Adrenal gland (tissue), 12 donors: Measurements from ENCODE around the gene ZBTB45. TPM values are rescaled to one million over a fixed set of nuclear protein-coding genes. Genes with fewer than 3 reads are reported as not detected.

Source experiments
- DNase-seq, 7 donors: peaks; one replicate each; pipeline ENCODE4 v3.0.0-alpha.2; 2019 to 2020
- H3K27ac ChIP-seq, 5 donors: fragments of 200-600 bp; sonication (generic) in 4 of 5; 1 replicate in 3 of 5; 2 replicates in 2 of 5; pipeline versions ENCODE4 v1.5.1 to v1.8.0; 2016 to 2020; ENCODE audit warnings: mild to moderate bottlenecking in 1 of 5
- H3K27me3 ChIP-seq: fragments of 200-600 bp; 2 replicates; pipeline ENCODE4 v1.8.0; 2021
- H3K36me3 ChIP-seq, 2 donors: fragments of 200-600 bp; replicated peaks in 1 of 2; 1 replicate in 1 of 2; 2 replicates in 1 of 2; pipeline versions ENCODE4 v1.5.1 to v1.8.0; 2018 to 2022
- H3K4me1 ChIP-seq, 2 donors: fragments of 200-600 bp; replicated peaks in 1 of 2; 1 replicate in 1 of 2; 2 replicates in 1 of 2; pipeline versions ENCODE4 v1.5.1 to v1.8.0; 2018 to 2021
- H3K4me3 ChIP-seq, 4 donors: fragments of 200-600 bp; sonication (generic) in 3 of 4; one replicate each; pipeline ENCODE4 v1.5.1; 2016 to 2018
- H3K9me3 ChIP-seq, 3 donors: fragments of 200-600 bp; sonication (generic) in 1 of 3; replicated peaks in 1 of 3; 1 replicate in 2 of 3; 2 replicates in 1 of 3; pipeline versions ENCODE4 v1.5.1 to v1.8.0; 2016 to 2021
- POLR2A ChIP-seq, 2 donors: fragments of 450-650 bp; IDR thresholded peaks; one replicate each; pipeline ENCODE4 v1.6.1; 2017; ENCODE audit warnings: antibody characterized with exemption in 2 of 2, mild to moderate bottlenecking in 2 of 2, moderate library complexity in 1 of 2
- WGBS, 4 donors: extraction: QIAGEN DNeasy Blood & Tissue Kit in 2 of 4; methylation state at CpG; one replicate each; pipeline versions ENCODE4 v1.1.5 to v1.1.7; 2013 to 2017; 5-methylcytosine and 5-hydroxymethylcytosine counted together
- intact Hi-C, 2 donors: fragments of 100-400 bp; cut with DNase I; formaldehyde crosslinking; loops; one replicate each; pipeline versions ENCODE4 v1.14.1 to v1.15.0; 2022 to 2023
- polyA plus RNA-seq, 3 donors: library from polyadenylated mRNA; stranded (reverse); fragments of 200-250 nt in 2 of 3; fragments of 350-450 nt in 1 of 3; fragmentation: Illumina TruSeq in 1 of 3; extraction: RNeasy Lipid Tissue Mini Kit (QIAGEN cat#74804) in 1 of 3; gene quantifications; one replicate each; pipeline ENCODE4 v1.2.3, GENCODE V29; 2013 to 2014
- total RNA-seq, 9 donors: library from RNA; depleted of rRNA in 4 of 9; stranded (reverse); fragments of >200 nt in 4 of 9; fragments of 120-200 nt in 1 of 9; fragmentation: NEBNext Ultra II Directional in 1 of 9; extraction: Animal tissue kit (Norgen Biotek cat#: 25700) in 1 of 9; gene quantifications; one replicate each; pipeline versions ENCODE4 v1.1.0 to v1.2.4, GENCODE V29; 2013 to 2023
- TF ChIP-seq, protein P1 (sequence below), 6 experiments: fragments of 450-650 bp in 4 of 6; fragments of 200-600 bp in 2 of 6; sonication (generic) in 1 of 6; IDR thresholded peaks; 1 replicate in 5 of 6; 2 replicates in 1 of 6; pipeline versions ENCODE4 v1.5.1 to v1.8.0; 2016 to 2021; ENCODE audit warnings: antibody characterized with exemption in 6 of 6, mild to moderate bottlenecking in 2 of 6, moderate library complexity in 1 of 6
- donor health status: healthy with polysubstance abuse.
- donor health status: Bipolar disorder and iron deficiency.
- donor health status: DM: yes; HTN: yes; CAD: no.
- donor health status: DM: no; HTN: no; CAD: no.
- donor health status: DM: no; HTN: no; CAD: no.
- donor health status: DM: yes; HTN: yes; CAD: no.

Gene ZBTB45
- total and polyA plus RNA-seq, 12 donors, result 1.7 to 20.4 (median 12.8) TPM

DNA sequence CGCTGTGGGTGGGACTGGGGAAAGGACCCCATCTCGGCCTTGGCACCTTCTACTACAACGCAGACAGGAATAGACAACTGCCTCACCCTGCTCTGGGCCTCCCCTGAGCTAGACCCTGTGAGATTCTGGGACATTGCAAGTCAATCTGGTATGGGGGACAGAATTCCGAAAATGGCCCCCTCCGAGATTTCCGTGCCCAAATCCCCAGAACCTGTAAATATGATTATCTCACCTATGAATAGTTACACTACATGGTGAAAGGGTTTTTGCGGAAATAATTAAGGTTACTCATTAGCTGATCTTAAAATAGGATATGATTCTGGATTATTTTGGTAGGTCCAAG, 618 bp upstream of the ZBTB45 start:
- Histone ChIP-seq H3K36me3 (peaks cover 0 to 16% of the 10 kb centered on the region in 2 donors), H3K4me3 (peak overlapping the region; percentile 7 to 82 (median 38)), H3K4me1 (peaks cover 19 to 24% of the 10 kb centered on the region in 2 donors), H3K9me3 (no peaks in the 10 kb centered on the region), H3K27me3 (no peaks in the 10 kb centered on the region), H3K27ac (peak overlapping the region; percentile 0 to 98 (median 94))
- WGBS, 4 donors, result 8 to 14% (median 11%) methylated on average over 6 to 7 of the region's 7 CpGs
- intact Hi-C loops, result no loop called here
- TF ChIP-seq POLR2A (IDR thresholded peaks at IDR 0.05), result no peak
- TF ChIP-seq, protein P1, sequence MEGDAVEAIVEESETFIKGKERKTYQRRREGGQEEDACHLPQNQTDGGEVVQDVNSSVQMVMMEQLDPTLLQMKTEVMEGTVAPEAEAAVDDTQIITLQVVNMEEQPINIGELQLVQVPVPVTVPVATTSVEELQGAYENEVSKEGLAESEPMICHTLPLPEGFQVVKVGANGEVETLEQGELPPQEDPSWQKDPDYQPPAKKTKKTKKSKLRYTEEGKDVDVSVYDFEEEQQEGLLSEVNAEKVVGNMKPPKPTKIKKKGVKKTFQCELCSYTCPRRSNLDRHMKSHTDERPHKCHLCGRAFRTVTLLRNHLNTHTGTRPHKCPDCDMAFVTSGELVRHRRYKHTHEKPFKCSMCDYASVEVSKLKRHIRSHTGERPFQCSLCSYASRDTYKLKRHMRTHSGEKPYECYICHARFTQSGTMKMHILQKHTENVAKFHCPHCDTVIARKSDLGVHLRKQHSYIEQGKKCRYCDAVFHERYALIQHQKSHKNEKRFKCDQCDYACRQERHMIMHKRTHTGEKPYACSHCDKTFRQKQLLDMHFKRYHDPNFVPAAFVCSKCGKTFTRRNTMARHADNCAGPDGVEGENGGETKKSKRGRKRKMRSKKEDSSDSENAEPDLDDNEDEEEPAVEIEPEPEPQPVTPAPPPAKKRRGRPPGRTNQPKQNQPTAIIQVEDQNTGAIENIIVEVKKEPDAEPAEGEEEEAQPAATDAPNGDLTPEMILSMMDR (IDR thresholded peaks at IDR 0.05), result no peak
- DNase-seq, result no peak

DNA sequence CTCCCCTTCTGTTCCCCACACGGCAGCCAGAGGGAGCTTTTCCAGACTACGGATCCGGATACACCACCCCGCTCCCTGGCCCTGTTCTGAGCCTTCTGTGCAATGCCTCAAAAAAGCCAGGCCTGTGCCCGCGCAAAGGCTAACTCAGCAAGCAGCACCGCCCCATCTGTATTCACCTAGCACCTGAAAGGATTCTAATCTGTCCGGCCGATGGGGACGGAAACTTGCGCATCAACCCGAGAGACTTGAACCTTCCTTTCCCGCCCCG, 589 bp downstream of the ZBTB45 start:
- Histone ChIP-seq H3K4me1 (peaks cover 24 to 31% of the 10 kb centered on the region in 2 donors), H3K9me3 (no peaks in the 10 kb centered on the region), H3K27me3 (no peaks in the 10 kb centered on the region), H3K27ac (peak overlapping the region; percentile 78 to 98 (median 94)), H3K4me3 (peak overlapping the region; percentile 22 to 82 (median 38)), H3K36me3 (peaks cover 0 to 16% of the 10 kb centered on the region in 2 donors)
- no peak for TF ChIP-seq POLR2A (IDR thresholded peaks at IDR 0.05)
- TF ChIP-seq, protein P1 (IDR thresholded peaks at IDR 0.05), result peak in 3 of 6 experiments; percentile 43 to 78 (median 70)
- DNase-seq, result peak; percentile 58 to 85 (median 75)
- intact Hi-C loops, result no loop called here
- WGBS, 4 donors, result 0% methylated on average over 10 to 14 of the region's 14 CpGs; no CpG with 5 or more reads in 1 of the 4 donors

DNA sequence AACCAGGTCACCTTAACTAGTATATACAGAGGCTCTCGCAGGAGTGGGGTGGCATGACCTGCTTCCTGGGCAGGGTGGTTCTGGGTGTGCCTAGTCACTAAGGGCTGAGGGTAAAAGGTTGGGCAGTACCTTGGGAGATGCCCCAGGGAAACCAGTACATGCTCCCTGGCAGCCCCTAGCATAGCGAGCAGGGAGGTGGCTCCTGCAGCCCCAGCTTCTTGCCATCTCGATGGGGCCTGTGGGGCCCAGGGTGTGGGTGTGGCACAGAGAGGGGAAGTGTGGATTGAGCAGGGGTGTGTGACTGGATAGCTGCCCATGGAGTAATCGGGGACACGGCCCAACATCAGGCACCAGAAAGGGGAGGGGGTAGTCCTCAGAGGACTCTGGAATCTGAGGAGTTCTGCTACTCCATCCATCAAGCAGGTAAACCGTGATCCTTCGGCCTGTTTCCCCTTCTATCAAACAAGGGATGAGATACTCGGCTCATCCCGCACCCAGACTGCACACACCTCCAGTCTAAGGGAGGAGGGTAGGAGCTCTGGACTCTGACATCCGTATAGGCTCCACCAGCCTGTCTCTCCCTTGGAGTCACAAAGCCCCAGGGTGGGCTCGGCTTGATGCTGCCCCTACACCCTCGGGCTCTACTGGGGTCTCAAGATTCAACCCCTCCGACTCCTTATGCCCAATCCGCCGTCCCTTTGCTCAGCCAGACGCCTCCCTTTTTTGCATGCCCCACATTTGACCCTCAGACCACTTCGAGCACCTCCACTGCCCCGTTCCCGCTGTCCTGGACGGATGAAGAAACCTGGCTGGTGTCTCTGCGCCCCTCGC, 1.1 kb downstream of the ZBTB45 start:
- intact Hi-C loops, result no loop called here
- Histone ChIP-seq H3K27me3 (no peaks in the 10 kb centered on the region), H3K4me1 (peaks cover 28 to 36% of the 10 kb centered on the region in 2 donors), H3K36me3 (peaks cover 0 to 16% of the 10 kb centered on the region in 2 donors), H3K9me3 (no peaks in the 10 kb centered on the region), H3K27ac (peak overlapping the region; percentile 78 to 98 (median 94)), H3K4me3 (peak overlapping the region in 3 of 4 donors; percentile 38 to 82 (median 38))
- peak in 1 of 7 donors; percentile 12 for DNase-seq
- TF ChIP-seq, protein P1 (IDR thresholded peaks at IDR 0.05), result peak in 2 of 6 experiments; percentile 53 to 69
- no peak for TF ChIP-seq POLR2A (IDR thresholded peaks at IDR 0.05)
- 5 to 7% (median 7%) methylated on average over 14 to 22 of the region's 22 CpGs for WGBS, 4 donors

DNA sequence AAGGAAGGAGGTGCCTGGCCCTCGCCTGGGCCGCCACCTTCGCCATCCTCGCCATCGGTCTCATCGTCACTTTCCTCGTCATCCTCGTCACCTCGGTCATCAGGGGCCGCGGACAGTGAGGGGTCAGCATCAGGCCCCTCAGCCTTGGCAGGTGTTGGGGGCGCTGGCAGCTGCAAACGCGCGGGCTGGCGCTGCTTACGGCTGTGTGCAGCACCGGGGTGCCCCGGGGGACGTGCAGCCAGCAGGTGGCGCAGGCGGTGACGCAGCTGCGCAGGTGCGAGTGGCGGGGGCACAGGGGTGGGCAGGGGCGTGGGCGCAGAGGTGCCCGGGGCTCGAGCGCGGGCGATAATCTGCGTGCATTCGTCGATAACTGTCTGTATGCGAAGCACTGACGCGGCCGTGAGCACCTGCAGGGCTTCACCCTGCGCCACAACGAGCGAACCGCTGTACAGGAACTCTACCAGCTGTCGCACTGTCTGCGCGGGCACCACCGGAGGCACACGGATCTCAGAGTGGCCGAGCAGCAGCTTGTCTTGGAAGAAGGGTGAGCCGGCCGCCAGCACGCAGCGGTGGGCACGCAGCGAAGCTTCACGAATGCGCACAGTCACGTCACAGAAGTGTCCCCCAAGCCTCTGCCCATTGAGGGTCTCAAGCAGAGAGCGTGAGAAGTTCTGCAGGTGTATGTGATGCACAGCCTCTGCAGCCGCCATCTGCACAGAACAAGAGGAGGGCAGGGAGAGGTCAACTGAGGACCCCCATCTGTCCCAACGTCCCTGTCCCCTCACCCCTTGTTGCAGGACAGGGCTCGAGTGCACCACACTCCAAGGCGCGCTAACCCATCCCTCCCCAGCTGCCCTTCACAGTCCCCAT, 2.4 kb downstream of the ZBTB45 start:
- peaks cover 28 to 37% of the 10 kb centered on the region in 2 donors for H3K4me1 ChIP-seq
- no peak overlapping the region for H3K27ac ChIP-seq
- no peak overlapping the region for H3K4me3 ChIP-seq
- DNase-seq, result peak in 2 of 7 donors; percentile 22 to 40
- peaks cover 0 to 16% of the 10 kb centered on the region in 2 donors for H3K36me3 ChIP-seq
- no peaks in the 10 kb centered on the region for H3K27me3 ChIP-seq
- intact Hi-C loops, result no loop called here
- H3K9me3 ChIP-seq, result no peaks in the 10 kb centered on the region
- WGBS, 4 donors, result 91 to 93% (median 92%) methylated on average over 23 to 65 of the region's 65 CpGs
- TF ChIP-seq, protein P1 (IDR thresholded peaks at IDR 0.05), result no peak
- TF ChIP-seq POLR2A (IDR thresholded peaks at IDR 0.05), result no peak
